Astrocyte (in vitro differentiated cells and primary cell): ENCODE measurements around the gene APOBEC4.

ENCODE experiments used
- CTCF ChIP-seq: IDR thresholded peaks from 2 replicates; pipeline ENCODE4 v1.5.1; 2011; ENCODE audit warnings: low read depth, mild to moderate bottlenecking, inconsistent platforms, low read length, moderate library complexity; ENCODE audit not compliant: insufficient read depth
- EZH2 ChIP-seq: IDR thresholded peaks from 2 replicates; pipeline ENCODE4 v1.6.1; 2012; ENCODE audit warnings: mild to moderate bottlenecking, low read length, inconsistent platforms; ENCODE audit not compliant: insufficient read depth

DNA sequence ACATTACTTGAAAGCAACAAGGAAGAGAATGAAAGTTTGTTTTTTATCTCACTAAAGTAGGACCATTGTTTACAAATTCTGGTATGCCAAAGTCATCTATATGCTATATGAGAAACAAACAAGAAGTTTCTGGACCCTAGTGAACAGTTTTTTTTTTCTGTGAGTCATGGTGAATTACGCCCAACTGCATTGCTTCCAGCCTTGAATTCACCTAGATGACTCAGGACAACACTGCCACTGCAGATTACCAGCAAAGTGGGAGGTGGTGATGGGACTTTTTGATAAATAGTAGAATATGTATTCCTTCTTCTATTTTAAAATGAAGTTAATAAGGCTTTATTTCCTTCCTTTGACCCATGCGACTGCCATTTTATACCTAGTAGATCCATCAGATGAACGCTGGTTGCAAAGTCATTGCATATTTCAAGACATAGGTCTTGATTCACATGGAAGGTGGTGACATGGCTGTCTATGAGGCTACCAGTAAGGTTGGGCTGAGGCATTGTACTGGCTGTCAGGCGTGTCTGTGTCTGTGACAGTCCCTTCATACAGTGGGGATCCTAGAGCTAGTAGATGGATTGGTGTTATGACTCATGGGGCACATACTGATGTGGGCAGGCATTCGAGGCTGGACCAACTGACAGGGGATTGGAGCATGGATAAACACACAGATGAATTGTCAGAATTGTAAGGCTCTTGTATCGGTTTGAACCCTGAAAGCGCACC is 49.1 kb upstream of the APOBEC4 start:
- TF ChIP-seq CTCF = no peak
- no peak for TF ChIP-seq EZH2
